IgD-negative memory B cell (primary cell): ENCODE measurements around the gene PRPF18. TPM values are rescaled to one million over a fixed set of nuclear protein-coding genes. Genes with fewer than 3 reads are reported as not detected.

Source experiments
- H3K27ac Mint-ChIP-seq, 3 donors: one replicate each; pipeline ENCODE4 v1.8.0; 2020 to 2022; ENCODE audit warnings: mild to moderate bottlenecking in 3 of 3, mixed read lengths in 3 of 3, moderate library complexity in 1 of 3
- H3K27me3 Mint-ChIP-seq: one replicate; pipeline ENCODE4 v1.8.0; 2021; ENCODE audit warnings: mixed read lengths
- H3K36me3 Mint-ChIP-seq: one replicate; pipeline ENCODE4 v1.8.0; 2020; ENCODE audit warnings: mild to moderate bottlenecking, mixed read lengths
- H3K4me1 Mint-ChIP-seq, 3 donors: one replicate each; pipeline ENCODE4 v1.8.0; 2020 to 2022; ENCODE audit warnings: mixed read lengths in 3 of 3, mild to moderate bottlenecking in 1 of 3
- H3K4me3 Mint-ChIP-seq, 4 donors: one replicate each; pipeline ENCODE4 v1.8.0; 2020 to 2022; ENCODE audit warnings: mild to moderate bottlenecking in 4 of 4, mixed read lengths in 4 of 4, moderate library complexity in 3 of 4
- H3K9me3 Mint-ChIP-seq, 3 donors: one replicate each; pipeline ENCODE4 v1.8.0; 2020 to 2021; ENCODE audit warnings: mixed read lengths in 3 of 3, mild to moderate bottlenecking in 1 of 3
- polyA plus RNA-seq: library from polyadenylated mRNA; unstranded; fragments of 300-500 nt; fragmentation: Illumina TruSeq; gene quantifications from one replicate; pipeline ENCODE4 v1.2.3, GENCODE V29; 2021

The PRPF18 gene
- polyA plus RNA-seq, 1 donor from 2014 or later = 30.5 TPM

DNA sequence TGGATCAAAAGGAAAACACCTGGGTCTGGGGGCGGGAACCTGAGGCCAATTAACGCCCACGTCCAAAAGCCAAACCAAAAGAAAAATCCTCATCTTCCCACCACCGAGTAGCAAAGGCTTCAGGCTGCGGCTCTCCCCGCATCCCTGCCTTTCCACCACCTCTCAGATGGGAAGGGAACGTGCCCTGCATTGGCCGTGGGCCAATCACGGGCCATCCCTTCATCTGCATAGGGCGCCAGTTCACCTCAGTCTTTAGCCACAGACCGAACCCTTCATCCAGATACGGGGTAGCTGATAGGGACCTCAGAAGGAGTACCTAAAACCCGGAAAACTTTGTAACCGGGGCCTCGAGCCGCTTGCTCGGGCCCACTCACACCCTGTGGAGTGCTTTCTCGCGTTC, 626 bp downstream of the PRPF18 start:
- peaks cover 0 to 2% (median 0%) of the 10 kb centered on the region in 3 donors for H3K9me3 Mint-ChIP-seq
- peaks cover 9% of the 10 kb centered on the region for H3K27me3 Mint-ChIP-seq
- peak overlapping the region; percentile 14 to 99 (median 99) for H3K27ac Mint-ChIP-seq
- peak overlapping the region; percentile 99 to 100 (median 100) for H3K4me3 Mint-ChIP-seq
- H3K4me1 Mint-ChIP-seq = peaks cover 12 to 25% (median 20%) of the 10 kb centered on the region in 3 donors
- H3K36me3 Mint-ChIP-seq = peaks cover 5% of the 10 kb centered on the region

DNA sequence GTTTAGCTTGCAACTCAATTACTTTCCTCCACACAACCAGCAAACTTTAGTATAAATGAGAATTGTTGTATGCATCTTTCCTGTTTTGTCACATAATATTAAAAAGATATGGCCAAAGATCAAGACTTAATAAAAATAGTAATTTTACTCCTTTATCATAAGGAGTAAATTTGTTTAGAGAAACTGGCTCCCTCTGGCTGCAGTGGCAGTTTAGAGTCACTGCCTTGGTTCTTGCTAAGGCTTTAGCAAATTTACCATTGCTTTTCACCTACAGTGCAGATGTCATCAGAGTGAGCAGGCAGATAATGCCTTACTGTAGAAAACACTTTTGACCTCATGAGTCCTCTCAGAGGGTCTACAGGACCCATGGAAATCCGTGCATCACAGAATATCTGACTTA, 2.6 kb downstream of the PRPF18 start:
- Mint-ChIP-seq H3K4me1 (peaks cover 15 to 25% (median 24%) of the 10 kb centered on the region in 3 donors), H3K4me3 (peak overlapping the region in 1 of 4 donors; percentile 25), H3K27me3 (peaks cover 5% of the 10 kb centered on the region), H3K9me3 (peaks cover 0 to 2% (median 0%) of the 10 kb centered on the region in 3 donors), H3K36me3 (peaks cover 6% of the 10 kb centered on the region), H3K27ac (no peak overlapping the region)

DNA sequence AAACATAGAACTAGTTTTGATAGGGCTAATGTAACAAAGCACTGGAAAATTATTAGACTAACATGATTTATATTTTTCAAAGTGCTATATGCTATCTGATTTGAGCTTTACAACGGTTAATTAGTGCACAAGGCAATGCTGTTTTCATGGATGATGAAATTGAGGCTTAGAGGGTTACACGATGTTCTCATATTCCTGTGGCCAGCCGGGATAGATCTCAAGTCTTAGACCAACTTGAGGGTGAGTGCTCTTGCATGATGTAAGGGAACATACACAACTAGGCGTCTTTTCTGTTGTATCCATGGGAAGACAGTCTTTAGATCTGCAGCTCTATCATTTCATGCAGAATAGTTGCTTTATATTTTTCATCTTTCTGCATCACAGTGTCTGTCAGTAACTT, 4.1 kb downstream of the PRPF18 start:
- peak overlapping the region in 1 of 4 donors; percentile 10 for H3K4me3 Mint-ChIP-seq
- no peak overlapping the region for H3K27ac Mint-ChIP-seq
- peaks cover 15 to 27% (median 25%) of the 10 kb centered on the region in 3 donors for H3K4me1 Mint-ChIP-seq
- H3K9me3 Mint-ChIP-seq = peaks cover 0 to 2% (median 0%) of the 10 kb centered on the region in 3 donors
- H3K36me3 Mint-ChIP-seq = peaks cover 6% of the 10 kb centered on the region
- no peaks in the 10 kb centered on the region for H3K27me3 Mint-ChIP-seq

DNA sequence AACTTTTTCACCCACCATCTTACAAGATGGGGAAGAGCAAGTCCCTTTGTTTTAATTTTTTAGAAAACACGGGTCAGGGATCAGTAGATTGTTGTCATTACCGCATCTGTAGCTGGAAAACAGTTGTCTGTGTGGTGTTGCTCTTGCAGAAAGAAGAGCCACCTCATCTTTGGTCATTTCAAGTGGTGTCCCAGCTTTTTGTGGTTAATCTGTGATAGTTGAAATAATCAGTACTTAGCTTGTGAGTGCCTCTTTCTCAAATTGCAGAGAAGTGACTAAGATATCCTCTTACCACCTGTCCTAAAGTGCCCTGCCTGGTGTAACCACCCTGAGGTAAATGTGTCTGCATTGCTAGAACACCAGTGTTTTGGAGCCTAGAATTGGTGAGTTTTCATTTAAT, 5.5 kb downstream of the PRPF18 start:
- Mint-ChIP-seq H3K27me3 (no peaks in the 10 kb centered on the region), H3K27ac (peak overlapping the region in 1 of 3 donors; percentile 59), H3K36me3 (peaks cover 4% of the 10 kb centered on the region), H3K4me1 (peaks cover 8 to 24% (median 15%) of the 10 kb centered on the region in 3 donors), H3K9me3 (no peaks in the 10 kb centered on the region), H3K4me3 (no peak overlapping the region)

DNA sequence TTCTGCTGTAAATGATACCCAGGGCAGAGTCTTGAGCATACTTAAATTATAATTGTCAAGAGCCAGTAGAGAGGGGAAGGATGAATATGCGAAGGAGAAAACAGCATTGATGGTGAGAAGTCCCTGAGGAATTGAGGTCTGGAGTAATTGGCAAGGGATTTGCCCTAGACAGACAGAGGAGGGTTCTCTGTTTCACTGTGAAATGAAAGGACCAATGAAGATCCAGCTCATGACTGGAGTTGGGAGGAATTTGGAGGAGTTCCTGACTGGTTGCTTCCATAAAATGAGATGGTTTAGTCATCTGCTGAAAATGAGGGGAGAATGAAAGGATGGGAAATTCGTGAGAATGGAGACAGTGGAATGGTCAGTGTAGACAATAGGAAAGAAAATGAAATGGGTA, 6.8 kb downstream of the PRPF18 start:
- Mint-ChIP-seq H3K27me3 (no peaks in the 10 kb centered on the region), H3K4me3 (no peak overlapping the region), H3K27ac (no peak overlapping the region), H3K9me3 (no peaks in the 10 kb centered on the region), H3K4me1 (peaks cover 8 to 23% (median 14%) of the 10 kb centered on the region in 3 donors), H3K36me3 (peaks cover 4% of the 10 kb centered on the region)

DNA sequence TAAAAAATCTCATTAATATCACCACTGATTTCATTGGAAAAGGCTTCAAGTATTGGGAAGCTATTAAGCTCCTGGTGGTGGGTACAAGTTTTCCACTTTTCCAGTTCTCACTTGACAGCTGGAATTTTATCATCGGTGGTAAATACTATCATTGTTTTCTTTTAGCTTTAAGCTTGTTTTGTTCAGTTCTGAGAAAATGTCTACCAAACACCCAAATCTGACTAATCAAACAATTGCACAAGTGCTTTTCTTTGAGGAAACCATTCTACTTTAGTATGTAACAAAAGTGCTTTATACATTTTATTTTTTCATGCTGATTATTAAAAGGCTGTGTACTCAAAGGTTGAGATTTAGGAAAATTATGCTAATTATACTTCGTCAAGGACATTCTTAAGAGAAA, 7.9 kb downstream of the PRPF18 start:
- Mint-ChIP-seq H3K4me3 (no peak overlapping the region), H3K9me3 (no peaks in the 10 kb centered on the region), H3K36me3 (peaks cover 6% of the 10 kb centered on the region)

DNA sequence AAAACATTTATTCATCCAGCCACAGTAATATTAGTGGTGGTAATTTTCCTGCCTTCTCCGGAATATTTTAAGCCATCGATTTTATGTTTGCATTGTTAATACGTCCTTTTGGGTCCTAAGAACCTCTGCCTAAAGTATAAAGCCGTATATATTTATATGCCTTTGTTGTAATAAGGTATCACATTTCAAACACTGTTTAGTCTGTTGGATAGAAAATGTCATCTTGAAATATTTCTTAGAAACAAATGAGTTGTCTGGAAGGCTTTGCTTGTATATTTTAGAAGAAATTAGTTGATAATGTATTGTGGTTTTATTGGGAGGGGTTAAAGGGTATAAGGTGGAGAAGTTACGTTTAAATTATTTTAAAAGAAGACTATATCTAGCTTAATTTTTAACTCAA, 11.1 kb downstream of the PRPF18 start:
- H3K9me3 Mint-ChIP-seq = no peaks in the 10 kb centered on the region
- H3K4me1 Mint-ChIP-seq = peaks cover 0 to 12% (median 2%) of the 10 kb centered on the region in 3 donors
- H3K36me3 Mint-ChIP-seq = peaks cover 4% of the 10 kb centered on the region
- H3K4me3 Mint-ChIP-seq = no peak overlapping the region
- no peak overlapping the region for H3K27ac Mint-ChIP-seq
- no peaks in the 10 kb centered on the region for H3K27me3 Mint-ChIP-seq

More for the DNA sequence above, 7.9 kb downstream of the PRPF18 start:
- no peaks in the 10 kb centered on the region for H3K27me3 Mint-ChIP-seq
- no peak overlapping the region for H3K27ac Mint-ChIP-seq
- H3K4me1 Mint-ChIP-seq = peaks cover 3 to 13% (median 4%) of the 10 kb centered on the region in 3 donors

DNA sequence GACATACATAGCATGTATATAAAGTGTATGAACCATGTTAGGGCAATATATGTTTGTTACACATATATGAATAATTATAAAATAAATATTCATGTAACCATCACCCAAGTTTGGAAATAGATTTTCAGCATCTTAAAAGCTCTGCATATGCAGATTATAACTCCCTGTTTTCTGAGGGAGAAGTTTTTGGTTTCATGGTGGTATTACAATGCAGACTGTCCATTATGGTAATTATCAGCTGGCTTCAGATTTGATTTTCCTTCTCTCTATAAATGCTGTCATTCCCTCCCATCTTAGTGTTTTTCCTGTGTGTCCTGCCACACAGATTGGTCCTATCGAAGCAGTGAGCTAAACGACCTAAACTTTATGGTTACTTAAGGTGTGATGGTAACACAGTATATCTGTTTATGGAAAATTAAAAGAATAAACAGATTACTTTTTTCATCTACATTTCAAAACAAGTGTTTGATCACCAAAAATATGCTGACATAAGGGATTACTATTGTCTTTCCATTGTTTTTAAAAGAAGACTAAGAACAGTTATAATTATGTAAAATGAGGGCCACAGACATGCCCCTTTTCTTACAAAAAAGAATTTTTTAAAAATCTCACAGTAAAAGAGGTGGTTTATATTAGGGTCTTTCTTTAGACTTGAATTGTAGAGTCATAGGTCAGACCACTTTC, 17.7 kb downstream of the PRPF18 start:
- no peaks in the 10 kb centered on the region for H3K4me1 Mint-ChIP-seq
- no peaks in the 10 kb centered on the region for H3K9me3 Mint-ChIP-seq
- H3K4me3 Mint-ChIP-seq = no peak overlapping the region
- H3K27ac Mint-ChIP-seq = no peak overlapping the region
- H3K36me3 Mint-ChIP-seq = peaks cover 14% of the 10 kb centered on the region
- no peaks in the 10 kb centered on the region for H3K27me3 Mint-ChIP-seq

DNA sequence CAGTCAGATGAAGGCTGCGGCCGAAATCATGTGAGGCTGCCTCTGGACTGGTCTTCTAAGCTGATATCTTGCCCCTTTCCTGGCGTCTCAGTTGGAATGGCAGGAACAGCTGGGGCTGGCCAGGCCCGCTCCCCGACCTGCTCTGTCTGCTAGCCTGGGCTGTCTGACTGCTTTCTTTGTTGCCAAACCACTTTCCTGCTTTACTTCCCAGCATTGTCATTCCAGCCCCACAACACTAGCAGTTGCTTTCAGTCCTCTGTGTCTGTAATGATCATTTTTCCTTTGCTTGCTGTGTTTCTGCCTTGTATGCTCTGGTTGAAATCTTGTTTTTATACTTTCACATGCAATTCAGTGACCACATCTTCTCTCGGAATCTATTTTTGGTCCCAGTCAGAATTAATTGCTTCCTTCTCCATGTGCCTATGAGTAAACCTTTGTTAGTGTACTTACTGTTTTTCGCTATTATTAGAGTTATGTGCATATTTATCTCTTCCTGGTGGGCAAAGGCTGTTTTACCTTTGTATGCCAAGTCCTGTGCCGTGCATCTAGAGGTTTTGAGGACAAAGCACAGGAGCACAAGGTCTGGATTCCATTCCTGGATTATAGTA, 21.6 kb downstream of the PRPF18 start:
- no peak overlapping the region for H3K4me3 Mint-ChIP-seq
- no peak overlapping the region for H3K27ac Mint-ChIP-seq
- no peaks in the 10 kb centered on the region for H3K27me3 Mint-ChIP-seq
- no peaks in the 10 kb centered on the region for H3K9me3 Mint-ChIP-seq
- H3K36me3 Mint-ChIP-seq = peaks cover 24% of the 10 kb centered on the region
- peaks cover 0 to 2% (median 0%) of the 10 kb centered on the region in 3 donors for H3K4me1 Mint-ChIP-seq

DNA sequence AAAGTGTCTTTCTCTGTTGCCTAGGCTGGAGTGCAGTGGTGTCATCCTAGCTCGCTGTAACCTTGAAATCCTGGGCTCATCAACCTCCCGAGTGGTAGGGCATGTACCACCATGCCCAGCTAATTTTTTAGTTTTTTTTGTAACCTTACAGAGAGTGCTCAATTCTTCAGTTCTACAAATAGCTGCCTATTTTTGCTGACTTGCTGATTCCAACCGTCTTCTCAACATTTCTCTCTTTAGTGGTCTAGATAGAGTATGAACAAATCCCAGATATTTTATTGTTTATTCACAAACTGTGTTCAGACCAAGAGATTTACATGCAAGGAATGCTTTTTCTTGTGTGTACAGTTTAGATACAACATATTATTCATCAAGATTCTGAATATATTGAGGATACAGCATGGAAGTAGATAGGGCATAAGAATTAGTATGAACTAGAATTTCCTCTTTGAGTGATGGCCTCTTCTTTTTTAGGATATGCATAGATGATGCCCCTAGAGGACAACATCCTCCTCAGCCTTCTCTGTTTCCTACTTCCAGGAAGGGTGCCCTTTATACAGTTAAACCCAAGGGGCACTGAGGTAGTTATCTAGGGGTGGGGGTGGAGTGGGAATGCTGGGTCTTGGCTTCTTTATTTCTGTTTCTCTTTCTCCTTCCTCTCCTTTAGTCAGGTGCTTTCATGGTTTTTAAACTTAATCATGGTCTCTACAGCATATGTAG, 26.0 kb downstream of the PRPF18 start:
- Mint-ChIP-seq H3K27me3 (no peaks in the 10 kb centered on the region), H3K9me3 (no peaks in the 10 kb centered on the region), H3K4me1 (peaks cover 0 to 2% (median 0%) of the 10 kb centered on the region in 3 donors), H3K4me3 (no peak overlapping the region), H3K36me3 (peaks cover 15% of the 10 kb centered on the region), H3K27ac (no peak overlapping the region)

DNA sequence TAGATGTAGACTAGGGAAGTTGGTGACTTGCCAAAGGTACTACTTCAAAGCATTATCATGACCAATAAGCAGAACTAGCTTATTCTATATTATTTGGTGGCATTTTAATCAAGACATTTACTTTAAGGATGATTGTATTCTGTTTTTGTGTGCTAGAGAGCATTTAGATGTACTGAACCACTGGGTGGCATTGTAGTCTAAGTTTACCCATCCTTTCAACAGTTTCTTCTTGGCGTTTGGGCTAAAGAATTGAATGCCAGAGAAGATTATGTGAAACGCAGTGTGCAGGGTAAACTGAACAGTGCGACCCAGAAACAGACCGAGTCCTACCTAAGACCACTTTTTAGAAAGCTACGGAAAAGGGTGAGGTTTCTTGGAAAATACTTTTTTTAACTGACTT, 26.8 kb downstream of the PRPF18 start:
- H3K4me1 Mint-ChIP-seq = peaks cover 0 to 2% (median 0%) of the 10 kb centered on the region in 3 donors
- H3K9me3 Mint-ChIP-seq = no peaks in the 10 kb centered on the region
- no peak overlapping the region for H3K27ac Mint-ChIP-seq
- peaks cover 15% of the 10 kb centered on the region for H3K36me3 Mint-ChIP-seq
- H3K4me3 Mint-ChIP-seq = no peak overlapping the region
- no peaks in the 10 kb centered on the region for H3K27me3 Mint-ChIP-seq

DNA sequence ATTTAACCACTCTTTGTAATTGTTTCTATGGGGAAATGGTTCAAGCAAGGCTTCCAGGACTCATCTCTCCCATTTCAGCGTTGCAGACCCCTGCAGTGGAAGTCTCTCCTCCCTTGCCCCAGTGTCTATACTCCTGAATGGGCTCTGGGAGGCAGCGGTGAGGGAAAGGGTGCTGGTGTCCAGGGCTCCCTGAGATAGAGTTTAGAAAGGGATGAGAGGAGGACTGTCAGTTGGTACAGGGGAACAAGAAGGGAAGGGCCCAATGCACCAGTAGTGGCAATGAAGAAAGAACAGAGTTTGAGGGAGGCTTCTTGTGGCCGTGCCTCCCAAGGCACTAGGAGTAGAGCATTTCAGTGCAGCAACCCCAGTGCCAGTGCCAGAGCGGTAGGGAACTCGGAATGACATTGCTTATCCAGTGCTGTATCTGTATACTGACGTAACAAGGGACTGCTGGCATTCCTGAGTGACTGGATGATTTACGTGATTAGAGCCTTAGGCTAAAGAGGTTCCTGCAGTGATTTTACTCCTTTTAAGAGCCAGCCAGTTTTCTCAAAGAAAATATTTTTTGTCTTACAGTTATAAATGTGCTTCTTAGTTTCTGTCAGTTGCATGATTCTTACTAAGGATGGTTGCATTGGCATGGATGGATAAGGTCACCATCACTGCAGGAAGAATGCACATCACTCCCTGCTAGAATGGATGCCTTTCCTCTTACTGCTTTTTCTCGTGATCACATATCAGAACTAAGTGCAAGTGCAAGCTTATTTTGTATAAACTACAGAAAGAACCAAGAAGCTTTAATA, 28.0 kb downstream of the PRPF18 start:
- H3K4me3 Mint-ChIP-seq = no peak overlapping the region

DNA sequence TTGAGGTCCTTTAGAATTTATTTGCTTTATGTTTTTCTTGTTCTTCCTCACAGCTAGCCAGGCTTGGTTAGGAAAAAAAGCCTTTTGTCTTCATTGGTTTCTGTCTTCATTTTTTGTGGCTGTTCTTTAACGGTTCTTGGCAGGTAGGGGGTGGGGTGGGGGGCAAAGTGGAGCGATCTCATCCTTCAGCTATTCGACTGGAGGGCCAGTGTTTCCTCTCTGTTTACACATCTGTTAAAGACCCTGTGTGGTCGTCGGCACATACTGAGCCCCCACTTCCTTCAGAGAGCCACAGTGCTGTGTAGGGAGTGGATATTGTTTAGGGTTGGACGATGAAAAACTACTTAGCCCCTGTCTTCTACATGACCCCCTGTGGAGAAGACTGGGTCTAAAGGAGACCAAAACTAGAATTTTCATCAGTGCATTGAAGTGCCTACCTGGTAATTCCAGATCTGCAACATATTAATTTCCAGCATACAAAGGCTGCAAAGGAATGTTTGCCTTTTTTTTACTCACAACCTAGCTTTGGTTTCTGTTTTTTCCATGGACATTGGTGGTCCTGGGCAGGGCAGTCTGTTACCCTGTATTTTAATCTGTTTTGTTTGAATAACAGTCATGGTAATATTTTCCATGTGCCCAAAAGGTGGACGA, 29.0 kb downstream of the PRPF18 start:
- H3K9me3 Mint-ChIP-seq = no peaks in the 10 kb centered on the region
- peaks cover 0 to 2% (median 0%) of the 10 kb centered on the region in 3 donors for H3K4me1 Mint-ChIP-seq
- no peaks in the 10 kb centered on the region for H3K27me3 Mint-ChIP-seq
- H3K27ac Mint-ChIP-seq = peak overlapping the region in 1 of 3 donors; percentile 14
- H3K36me3 Mint-ChIP-seq = peaks cover 11% of the 10 kb centered on the region
- no peak overlapping the region for H3K4me3 Mint-ChIP-seq

More for the DNA sequence above, 28.0 kb downstream of the PRPF18 start:
- Mint-ChIP-seq H3K36me3 (peaks cover 15% of the 10 kb centered on the region), H3K4me1 (peaks cover 0 to 2% (median 0%) of the 10 kb centered on the region in 3 donors), H3K27me3 (no peaks in the 10 kb centered on the region), H3K9me3 (no peaks in the 10 kb centered on the region), H3K27ac (no peak overlapping the region)

DNA sequence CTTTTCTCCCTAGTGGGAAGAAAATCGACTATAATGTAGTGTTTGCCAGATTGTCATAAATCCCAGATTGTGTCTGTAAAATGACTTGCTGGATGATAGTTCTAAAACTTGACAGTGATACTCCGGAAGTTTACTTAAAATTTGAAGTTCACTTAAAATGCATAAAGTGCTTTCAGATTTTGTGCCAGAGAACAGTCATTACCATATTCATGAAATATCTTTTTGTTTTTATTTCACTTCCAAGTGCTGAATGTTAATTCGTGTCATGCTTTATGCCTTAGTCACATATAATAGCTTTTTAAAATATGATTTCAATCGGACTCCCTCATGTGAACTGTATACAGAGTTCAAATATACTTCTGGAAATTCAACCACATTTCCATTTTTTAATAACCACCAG, 30.4 kb downstream of the PRPF18 start:
- Mint-ChIP-seq H3K27me3 (no peaks in the 10 kb centered on the region), H3K4me1 (peaks cover 0 to 2% (median 0%) of the 10 kb centered on the region in 3 donors), H3K4me3 (no peak overlapping the region), H3K9me3 (no peaks in the 10 kb centered on the region), H3K27ac (no peak overlapping the region), H3K36me3 (peaks cover 9% of the 10 kb centered on the region)
